Neural progenitor cell (in vitro differentiated cells): ENCODE measurements around the gene XAGE1A.
"Not testable (repeated sequence)": the region's sequence is repeated elsewhere in the genome, so short reads cannot be mapped to it uniquely, and the experiment has no call there.

Experiments used
- CTCF ChIP-seq: fragments of 200-600 bp; sonication (generic); IDR thresholded peaks from 2 replicates; pipeline ENCODE4 v1.5.1; 2017; ENCODE audit warnings: antibody characterized with exemption, mild to moderate bottlenecking
- EZH2 ChIP-seq: fragments of 200-600 bp; sonication (generic); IDR thresholded peaks from 2 replicates; pipeline ENCODE4 v1.6.1; 2017; ENCODE audit warnings: antibody characterized with exemption, mild to moderate bottlenecking, moderate library complexity
- EZH2phosphoT487 ChIP-seq: fragments of 200-600 bp; sonication (generic); IDR thresholded peaks from 2 replicates; pipeline ENCODE4 v1.6.1; 2017; ENCODE audit warnings: antibody characterized with exemption

- TF ChIP-seq EZH2, CTCF, EZH2phosphoT487: not testable (repeated sequence)
Observed at GRCh38 chrX:52495545-52496418, at the start of gene XAGE1A.
